ENCODE results near the gene PPP1R16B. TPM values are rescaled to one million over a fixed set of nuclear protein-coding genes. Genes with fewer than 3 reads are reported as not detected.
A peak's percentile ranks its signal among the peaks of the same experiment; 100 is the strongest.

PPP1R16B gene
- total and polyA plus RNA-seq, 2 experiments from 2014 or later = 0.28 to 0.33 TPM

DNA sequence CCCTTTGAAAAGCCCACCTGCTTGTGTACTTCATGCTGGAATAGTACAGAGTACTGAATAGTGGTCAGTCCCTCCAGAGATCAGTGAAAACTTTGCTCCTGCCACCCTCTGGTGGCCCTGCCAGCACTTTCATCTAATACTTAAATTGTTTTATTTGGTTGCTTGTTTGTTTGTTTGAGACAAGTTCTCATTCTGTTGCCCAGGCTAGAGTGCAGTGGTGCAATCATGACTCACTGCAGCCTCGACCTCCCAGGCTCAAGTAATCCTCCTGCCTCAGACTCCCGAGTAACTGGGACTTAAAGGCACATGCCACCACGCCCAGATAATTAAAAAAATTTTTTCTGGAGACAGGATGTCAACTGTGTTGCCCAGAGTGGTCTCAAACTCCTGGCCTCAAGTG lies 129.8 kb downstream of the PPP1R16B start:
- no peaks in the 10 kb centered on the region for H4K20me1 ChIP-seq (ENCODE audit: insufficient read depth, poor library complexity, severe bottlenecking)
- WGBS (ENCODE audit: low lambda C conversion rate, missing lambda C conversion rate) = 63% methylated on average over 3 of the region's 3 CpGs
- no peak overlapping the region for H2AFZ ChIP-seq
- H3K9me2 ChIP-seq (replicated peaks; ENCODE audit: insufficient read depth) = no peaks in the 10 kb centered on the region
- H3K27me3 ChIP-seq = no peaks in the 10 kb centered on the region
- no peaks in the 10 kb centered on the region for H3K9me3 ChIP-seq (ENCODE audit: low read depth)
- H3K27ac ChIP-seq = no peak overlapping the region
- H3K36me3 ChIP-seq (replicated peaks; ENCODE audit: insufficient read depth, low read depth) = no peaks in the 10 kb centered on the region
- TF ChIP-seq, protein P1, sequence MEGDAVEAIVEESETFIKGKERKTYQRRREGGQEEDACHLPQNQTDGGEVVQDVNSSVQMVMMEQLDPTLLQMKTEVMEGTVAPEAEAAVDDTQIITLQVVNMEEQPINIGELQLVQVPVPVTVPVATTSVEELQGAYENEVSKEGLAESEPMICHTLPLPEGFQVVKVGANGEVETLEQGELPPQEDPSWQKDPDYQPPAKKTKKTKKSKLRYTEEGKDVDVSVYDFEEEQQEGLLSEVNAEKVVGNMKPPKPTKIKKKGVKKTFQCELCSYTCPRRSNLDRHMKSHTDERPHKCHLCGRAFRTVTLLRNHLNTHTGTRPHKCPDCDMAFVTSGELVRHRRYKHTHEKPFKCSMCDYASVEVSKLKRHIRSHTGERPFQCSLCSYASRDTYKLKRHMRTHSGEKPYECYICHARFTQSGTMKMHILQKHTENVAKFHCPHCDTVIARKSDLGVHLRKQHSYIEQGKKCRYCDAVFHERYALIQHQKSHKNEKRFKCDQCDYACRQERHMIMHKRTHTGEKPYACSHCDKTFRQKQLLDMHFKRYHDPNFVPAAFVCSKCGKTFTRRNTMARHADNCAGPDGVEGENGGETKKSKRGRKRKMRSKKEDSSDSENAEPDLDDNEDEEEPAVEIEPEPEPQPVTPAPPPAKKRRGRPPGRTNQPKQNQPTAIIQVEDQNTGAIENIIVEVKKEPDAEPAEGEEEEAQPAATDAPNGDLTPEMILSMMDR (IDR thresholded peaks at IDR 0.05; ENCODE audit: poor library complexity) = peak; percentile 18
- TF ChIP-seq EZH2 (IDR thresholded peaks at IDR 0.05; ENCODE audit: borderline replicate concordance) = no peak
- H3K79me2 ChIP-seq = peaks cover 78% of the 10 kb centered on the region
- H3K4me1 ChIP-seq (ENCODE audit: insufficient read depth) = no peaks in the 10 kb centered on the region
- DNase-seq (ENCODE audit: low spot score) = no peak
- no peak overlapping the region for H3K4me3 ChIP-seq
- H3K4me2 ChIP-seq = no peak overlapping the region

DNA sequence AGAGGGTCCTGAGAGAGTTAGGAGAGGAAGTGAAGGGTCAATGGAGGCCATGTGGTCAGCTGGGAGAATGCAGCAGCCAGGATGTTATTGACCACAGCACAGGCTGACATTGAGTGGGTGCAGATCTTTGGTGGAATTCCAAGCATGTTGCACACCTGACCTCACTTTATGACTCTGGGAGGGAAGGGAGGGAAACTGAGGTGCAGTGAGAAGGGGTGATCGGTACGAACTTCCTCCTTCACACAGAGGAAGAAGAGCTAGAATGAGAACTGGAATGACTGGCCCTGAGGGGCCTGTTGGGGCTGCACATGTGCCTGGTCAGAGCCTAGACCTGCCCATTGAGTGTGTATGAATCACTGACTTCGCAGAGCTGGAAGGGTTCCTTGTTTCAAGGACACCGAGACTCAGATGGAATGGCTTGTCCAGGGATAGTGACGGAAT lies 130.5 kb downstream of the PPP1R16B start:
- no peak overlapping the region for H3K27ac ChIP-seq
- no peaks in the 10 kb centered on the region for H4K20me1 ChIP-seq (ENCODE audit: insufficient read depth, poor library complexity, severe bottlenecking)
- H3K4me1 ChIP-seq (ENCODE audit: insufficient read depth) = no peaks in the 10 kb centered on the region
- H3K36me3 ChIP-seq (replicated peaks; ENCODE audit: insufficient read depth, low read depth) = no peaks in the 10 kb centered on the region
- H3K9me3 ChIP-seq (ENCODE audit: low read depth) = no peaks in the 10 kb centered on the region
- 93% methylated on average over 5 of the region's 5 CpGs for WGBS (ENCODE audit: low lambda C conversion rate, missing lambda C conversion rate)
- DNase-seq (ENCODE audit: low spot score) = no peak
- no peak overlapping the region for H3K4me3 ChIP-seq
- TF ChIP-seq EZH2 (IDR thresholded peaks at IDR 0.05; ENCODE audit: borderline replicate concordance) = no peak
- no peak for TF ChIP-seq EZH2phosphoT487 (IDR thresholded peaks at IDR 0.05; ENCODE audit: low read depth, severe bottlenecking, unreplicated experiment)
- TF ChIP-seq, protein P1 (IDR thresholded peaks at IDR 0.05; ENCODE audit: poor library complexity) = no peak
- no peak overlapping the region for H3K4me2 ChIP-seq
- H2AFZ ChIP-seq = no peak overlapping the region
- peaks cover 71% of the 10 kb centered on the region for H3K79me2 ChIP-seq
- no peaks in the 10 kb centered on the region for H3K9me2 ChIP-seq (replicated peaks; ENCODE audit: insufficient read depth)
- H3K27me3 ChIP-seq = no peaks in the 10 kb centered on the region

DNA sequence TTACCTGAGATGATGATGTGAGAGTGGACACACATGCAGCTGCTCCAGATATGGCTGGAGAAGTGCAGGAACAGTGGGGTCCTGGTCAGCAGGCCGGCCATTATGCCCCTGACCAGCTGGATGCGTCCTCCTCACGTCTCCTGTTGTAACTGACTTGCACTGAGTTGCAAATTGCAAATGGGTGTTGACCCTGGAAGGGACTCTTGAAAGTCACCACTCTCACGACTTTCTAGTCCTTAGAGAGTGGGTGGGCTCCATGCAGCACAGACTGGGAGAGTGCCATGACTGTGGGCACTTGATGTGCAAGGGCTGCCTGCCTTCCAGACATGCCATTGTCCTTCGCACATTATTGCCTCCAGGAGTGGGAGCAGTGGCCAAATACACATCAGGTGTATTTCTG lies 131.5 kb downstream of the PPP1R16B start:
- no peaks in the 10 kb centered on the region for H3K9me2 ChIP-seq (replicated peaks; ENCODE audit: insufficient read depth)
- no peaks in the 10 kb centered on the region for H3K9me3 ChIP-seq (ENCODE audit: low read depth)
- H3K27ac ChIP-seq = no peak overlapping the region
- no peaks in the 10 kb centered on the region for H3K36me3 ChIP-seq (replicated peaks; ENCODE audit: insufficient read depth, low read depth)
- TF ChIP-seq EZH2 (IDR thresholded peaks at IDR 0.05; ENCODE audit: borderline replicate concordance) = no peak
- TF ChIP-seq, protein P1 (IDR thresholded peaks at IDR 0.05; ENCODE audit: poor library complexity) = no peak
- TF ChIP-seq EZH2phosphoT487 (IDR thresholded peaks at IDR 0.05; ENCODE audit: low read depth, severe bottlenecking, unreplicated experiment) = no peak
- peaks cover 61% of the 10 kb centered on the region for H3K79me2 ChIP-seq
- no peaks in the 10 kb centered on the region for H3K27me3 ChIP-seq
- 96% methylated on average over 5 of the region's 5 CpGs for WGBS (ENCODE audit: low lambda C conversion rate, missing lambda C conversion rate)
- H4K20me1 ChIP-seq (ENCODE audit: insufficient read depth, poor library complexity, severe bottlenecking) = no peaks in the 10 kb centered on the region
- H2AFZ ChIP-seq = no peak overlapping the region
- no peak overlapping the region for H3K4me3 ChIP-seq
- DNase-seq (ENCODE audit: low spot score) = no peak
- no peak overlapping the region for H3K4me2 ChIP-seq
- H3K4me1 ChIP-seq (ENCODE audit: insufficient read depth) = no peaks in the 10 kb centered on the region

DNA sequence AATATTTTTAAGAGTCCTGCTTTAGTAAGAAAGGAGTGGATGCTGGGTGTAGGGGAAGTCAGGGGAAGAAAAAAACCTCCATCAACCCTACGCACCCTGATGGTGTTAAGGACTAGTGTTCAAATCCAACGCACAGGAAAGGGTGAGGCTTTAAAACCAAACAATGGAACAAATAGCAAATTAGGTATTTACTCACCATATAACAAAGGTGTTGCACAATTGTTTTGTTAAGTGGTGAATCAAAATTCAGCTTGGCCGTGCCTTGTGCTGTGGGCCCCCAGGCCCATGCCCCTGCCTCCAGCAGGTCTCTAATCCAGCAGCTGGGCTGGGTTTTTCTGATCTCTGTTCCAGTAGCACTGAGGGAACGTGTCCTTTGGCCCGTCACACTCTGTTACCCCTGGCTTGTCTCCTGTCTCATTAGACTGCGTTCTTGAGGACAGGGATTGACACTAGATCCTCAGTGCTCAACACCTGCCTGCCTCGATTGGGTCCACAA lies 132.5 kb downstream of the PPP1R16B start:
- Histone ChIP-seq H4K20me1 (ENCODE audit: insufficient read depth, poor library complexity, severe bottlenecking) (no peaks in the 10 kb centered on the region), H3K4me3 (no peak overlapping the region), H3K27ac (no peak overlapping the region), H3K9me3 (ENCODE audit: low read depth) (no peaks in the 10 kb centered on the region), H2AFZ (no peak overlapping the region), H3K9me2 (replicated peaks; ENCODE audit: insufficient read depth) (no peaks in the 10 kb centered on the region), H3K36me3 (replicated peaks; ENCODE audit: insufficient read depth, low read depth) (no peaks in the 10 kb centered on the region), H3K4me2 (no peak overlapping the region), H3K4me1 (ENCODE audit: insufficient read depth) (no peaks in the 10 kb centered on the region), H3K27me3 (no peaks in the 10 kb centered on the region), H3K79me2 (peaks cover 52% of the 10 kb centered on the region)
- WGBS (ENCODE audit: low lambda C conversion rate, missing lambda C conversion rate) = 94% methylated on average over 7 of the region's 7 CpGs
- TF ChIP-seq EZH2phosphoT487 (IDR thresholded peaks at IDR 0.05; ENCODE audit: low read depth, severe bottlenecking, unreplicated experiment) = no peak
- TF ChIP-seq, protein P1 (IDR thresholded peaks at IDR 0.05; ENCODE audit: poor library complexity) = no peak
- no peak for TF ChIP-seq EZH2 (IDR thresholded peaks at IDR 0.05; ENCODE audit: borderline replicate concordance)
- DNase-seq (ENCODE audit: low spot score) = no peak
